ENCODE data around the gene DOCK8.

Gene DOCK8

DNA sequence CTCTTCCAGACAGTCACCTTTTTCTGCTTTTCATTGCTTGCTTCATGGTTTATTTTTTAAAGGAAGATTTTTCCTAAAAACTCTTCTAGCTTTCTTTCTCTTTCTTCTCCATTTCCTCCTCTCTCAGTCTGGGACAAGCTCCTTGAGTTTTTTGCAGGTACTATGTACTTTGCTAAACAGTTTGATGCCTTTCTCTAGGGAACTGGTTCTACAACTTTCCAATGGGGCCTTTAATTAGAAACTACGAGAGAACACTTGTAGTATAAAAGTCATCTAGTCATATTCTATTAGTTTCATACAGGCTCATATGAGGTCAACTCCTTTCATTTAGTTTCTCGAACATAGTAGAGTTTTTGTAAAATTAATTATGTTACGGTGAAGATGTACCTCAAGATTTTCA lies 189.6 kb downstream of the DOCK8 start:
- ATAC-seq, result no peak
- TF ChIP-seq ESRRG (CRISPR knock-in tag; IDR thresholded peaks at IDR 0.05) (no peak), TOX (CRISPR knock-in tag; IDR thresholded peaks at IDR 0.05; ENCODE audit: borderline replicate concordance) (no peak), ZNF8 (CRISPR knock-in tag; IDR thresholded peaks at IDR 0.05) (no peak), ARNTL (CRISPR knock-in tag; IDR thresholded peaks at IDR 0.05; ENCODE audit: borderline replicate concordance, low read depth) (no peak), ZNF70 (CRISPR knock-in tag; IDR thresholded peaks at IDR 0.05) (no peak), RARB (CRISPR knock-in tag; IDR thresholded peaks at IDR 0.05) (no peak), ZNF565 (CRISPR knock-in tag; conservative IDR thresholded peaks at IDR 0.05; ENCODE audit: low read depth) (no peak), POU6F1 (CRISPR knock-in tag; IDR thresholded peaks at IDR 0.05; ENCODE audit: borderline replicate concordance, low read depth) (no peak), OSR1 (CRISPR knock-in tag; IDR thresholded peaks at IDR 0.05) (no peak), BACH2 (CRISPR knock-in tag; IDR thresholded peaks at IDR 0.05; ENCODE audit: borderline replicate concordance) (no peak), TSHZ2 (CRISPR knock-in tag; IDR thresholded peaks at IDR 0.05) (no peak), ISL1 (CRISPR knock-in tag; IDR thresholded peaks at IDR 0.05) (no peak), ZFP3 (CRISPR knock-in tag; IDR thresholded peaks at IDR 0.05) (no peak), TCF4 (CRISPR knock-in tag; IDR thresholded peaks at IDR 0.05; ENCODE audit: borderline replicate concordance) (no peak)
- TF ChIP-seq, protein P1, sequence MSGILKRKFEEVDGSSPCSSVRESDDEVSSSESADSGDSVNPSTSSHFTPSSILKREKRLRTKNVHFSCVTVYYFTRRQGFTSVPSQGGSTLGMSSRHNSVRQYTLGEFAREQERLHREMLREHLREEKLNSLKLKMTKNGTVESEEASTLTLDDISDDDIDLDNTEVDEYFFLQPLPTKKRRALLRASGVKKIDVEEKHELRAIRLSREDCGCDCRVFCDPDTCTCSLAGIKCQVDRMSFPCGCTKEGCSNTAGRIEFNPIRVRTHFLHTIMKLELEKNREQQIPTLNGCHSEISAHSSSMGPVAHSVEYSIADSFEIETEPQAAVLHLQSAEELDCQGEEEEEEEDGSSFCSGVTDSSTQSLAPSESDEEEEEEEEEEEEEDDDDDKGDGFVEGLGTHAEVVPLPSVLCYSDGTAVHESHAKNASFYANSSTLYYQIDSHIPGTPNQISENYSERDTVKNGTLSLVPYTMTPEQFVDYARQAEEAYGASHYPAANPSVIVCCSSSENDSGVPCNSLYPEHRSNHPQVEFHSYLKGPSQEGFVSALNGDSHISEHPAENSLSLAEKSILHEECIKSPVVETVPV (CRISPR knock-in tag; IDR thresholded peaks at IDR 0.05), result no peak
- TF ChIP-seq, protein P2, sequence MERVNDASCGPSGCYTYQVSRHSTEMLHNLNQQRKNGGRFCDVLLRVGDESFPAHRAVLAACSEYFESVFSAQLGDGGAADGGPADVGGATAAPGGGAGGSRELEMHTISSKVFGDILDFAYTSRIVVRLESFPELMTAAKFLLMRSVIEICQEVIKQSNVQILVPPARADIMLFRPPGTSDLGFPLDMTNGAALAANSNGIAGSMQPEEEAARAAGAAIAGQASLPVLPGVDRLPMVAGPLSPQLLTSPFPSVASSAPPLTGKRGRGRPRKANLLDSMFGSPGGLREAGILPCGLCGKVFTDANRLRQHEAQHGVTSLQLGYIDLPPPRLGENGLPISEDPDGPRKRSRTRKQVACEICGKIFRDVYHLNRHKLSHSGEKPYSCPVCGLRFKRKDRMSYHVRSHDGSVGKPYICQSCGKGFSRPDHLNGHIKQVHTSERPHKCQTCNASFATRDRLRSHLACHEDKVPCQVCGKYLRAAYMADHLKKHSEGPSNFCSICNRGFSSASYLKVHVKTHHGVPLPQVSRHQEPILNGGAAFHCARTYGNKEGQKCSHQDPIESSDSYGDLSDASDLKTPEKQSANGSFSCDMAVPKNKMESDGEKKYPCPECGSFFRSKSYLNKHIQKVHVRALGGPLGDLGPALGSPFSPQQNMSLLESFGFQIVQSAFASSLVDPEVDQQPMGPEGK (CRISPR knock-in tag; IDR thresholded peaks at IDR 0.05; ENCODE audit: borderline replicate concordance), result no peak

DNA sequence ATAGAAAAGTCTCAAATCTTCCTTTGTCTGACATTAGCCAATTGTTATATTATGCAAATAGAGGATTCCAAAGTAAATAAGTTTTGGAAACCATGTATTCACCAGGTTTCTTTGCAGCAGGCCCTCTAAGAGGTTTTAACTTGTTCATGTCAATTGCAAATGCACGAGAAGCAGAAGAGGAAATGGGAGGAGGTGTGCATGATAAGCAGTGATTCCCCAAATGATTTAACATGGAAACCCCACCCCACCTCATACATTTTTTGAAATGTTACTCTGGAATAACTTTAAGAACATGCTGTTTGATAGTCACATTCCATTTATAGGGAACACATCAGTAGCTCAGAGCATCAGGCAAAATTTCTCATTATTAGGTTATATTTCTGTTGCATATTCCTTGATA lies 190.7 kb downstream of the DOCK8 start:
- ATAC-seq, result no peak
- TF ChIP-seq PPARA (CRISPR knock-in tag; IDR thresholded peaks at IDR 0.05; ENCODE audit: borderline replicate concordance), result no peak
- no peak for TF ChIP-seq ZC3H10 (CRISPR knock-in tag; IDR thresholded peaks at IDR 0.05)
- TF ChIP-seq ESRRG (CRISPR knock-in tag; IDR thresholded peaks at IDR 0.05), result no peak
- TF ChIP-seq ISL1 (CRISPR knock-in tag; IDR thresholded peaks at IDR 0.05), result no peak
- no peak for TF ChIP-seq CSDC2 (CRISPR knock-in tag; IDR thresholded peaks at IDR 0.05)
- no peak for TF ChIP-seq SNAI2 (CRISPR knock-in tag; IDR thresholded peaks at IDR 0.05)
- TF ChIP-seq POU6F1 (CRISPR knock-in tag; IDR thresholded peaks at IDR 0.05; ENCODE audit: borderline replicate concordance, low read depth), result no peak
- TF ChIP-seq CREB5 (CRISPR knock-in tag; IDR thresholded peaks at IDR 0.05; ENCODE audit: low read depth), result no peak
- no peak for TF ChIP-seq GLIS3 (CRISPR knock-in tag; IDR thresholded peaks at IDR 0.05)
- no peak for TF ChIP-seq ZNF70 (CRISPR knock-in tag; IDR thresholded peaks at IDR 0.05)
- TF ChIP-seq, protein P1 (CRISPR knock-in tag; IDR thresholded peaks at IDR 0.05), result no peak
- no peak for TF ChIP-seq BACH2 (CRISPR knock-in tag; IDR thresholded peaks at IDR 0.05; ENCODE audit: borderline replicate concordance)
- TF ChIP-seq ZFP3 (CRISPR knock-in tag; IDR thresholded peaks at IDR 0.05), result no peak
- TF ChIP-seq TOX (CRISPR knock-in tag; IDR thresholded peaks at IDR 0.05; ENCODE audit: borderline replicate concordance), result no peak
- no peak for TF ChIP-seq ARNTL (CRISPR knock-in tag; IDR thresholded peaks at IDR 0.05; ENCODE audit: borderline replicate concordance, low read depth)
- no peak for TF ChIP-seq OSR1 (CRISPR knock-in tag; IDR thresholded peaks at IDR 0.05)
- TF ChIP-seq TCF4 (CRISPR knock-in tag; IDR thresholded peaks at IDR 0.05; ENCODE audit: borderline replicate concordance), result no peak

Measured in SK-N-SH treated with all-trans-retinoic acid at 6 μM for 48 hours (cell line).